Peyer's patch (tissue), 4 donors: ENCODE measurements around the gene DPP4.

Experiments
- CTCF ChIP-seq, 6 experiments: fragments of 450-650 bp in 4 of 6; fragments of 200-600 bp in 2 of 6; sonication (generic) in 1 of 6; IDR thresholded peaks; one replicate each; pipeline ENCODE4 v1.5.1; 2017 to 2019; ENCODE audit warnings: antibody characterized with exemption in 6 of 6, mild to moderate bottlenecking in 3 of 6, moderate library complexity in 1 of 6
- POLR2A ChIP-seq, 2 donors: fragments of 450-650 bp; IDR thresholded peaks; one replicate each; pipeline ENCODE4 v1.5.1; 2017; ENCODE audit warnings: antibody characterized with exemption in 2 of 2, mild to moderate bottlenecking in 2 of 2, moderate library complexity in 2 of 2

GRCh38 chr2:162007447-162008040, 66.5 kb downstream of the DPP4 start:
- TF ChIP-seq CTCF (IDR thresholded peaks at IDR 0.05), result peak in 5 of 6 experiments; percentile 39 to 79 (median 65)
- TF ChIP-seq POLR2A (IDR thresholded peaks at IDR 0.05), result no peak
